ENCODE data around the gene MTMR12. TPM values are rescaled to one million over a fixed set of nuclear protein-coding genes. Genes with fewer than 3 reads are reported as not detected.

The MTMR12 gene
- total and polyA plus RNA-seq, 2 donors (not counting 1 experiment from before 2014, with no cell fraction given), result 9.6 to 29.2 TPM

DNA sequence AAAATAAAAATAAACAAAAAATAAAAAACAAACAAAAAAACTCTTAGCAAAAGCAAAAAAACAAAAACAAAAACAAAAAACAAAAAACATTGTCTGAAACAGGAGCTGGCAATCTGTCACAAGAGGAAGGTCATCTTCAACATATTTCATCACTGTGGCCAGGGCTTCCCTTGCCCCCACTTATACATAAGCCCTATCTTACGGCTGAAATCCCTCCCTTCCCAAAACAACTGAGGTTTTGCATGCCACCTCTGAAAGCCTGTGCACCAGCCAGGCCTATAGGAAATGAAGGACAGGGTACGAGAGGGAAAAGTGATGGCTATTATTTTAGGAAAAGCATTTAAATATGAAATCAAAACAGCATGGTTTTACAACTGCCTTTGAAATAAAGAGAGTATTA is 10.8 kb downstream of the MTMR12 start:
- no CpG with 5 or more reads among the region's 2 CpGs for WGBS (ENCODE audit: insufficient coverage)
- intact Hi-C loops (cut with micrococcal nuclease), result no loop called here
- peaks cover 74% of the 10 kb centered on the region for H4K20me1 ChIP-seq (ENCODE audit: control insufficient read depth, insufficient read depth, low read length, poor library complexity, severe bottlenecking)
- no peaks in the 10 kb centered on the region for H3K9me3 Mint-ChIP-seq (ENCODE audit: insufficient read depth)
- H3K4me3 Mint-ChIP-seq, result no peak overlapping the region
- H3K27ac ChIP-seq (ENCODE audit: low read length in 2 of 2), result no peak overlapping the region
- no peak for TF ChIP-seq CTCF (IDR thresholded peaks at IDR 0.05)
- no peak overlapping the region for H3K4me3 ChIP-seq (ENCODE audit: control extremely low read depth in 1 of 5, extremely low read depth in 1 of 5, insufficient read depth in 1 of 5, low read depth in 2 of 5, low read length in 4 of 5)
- CTCF ChIA-PET, result no interaction called here
- no peaks in the 10 kb centered on the region for H3K27me3 ChIP-seq (replicated peaks in 1 of 4; ENCODE audit: control extremely low read depth in 1 of 4, control insufficient read depth in 3 of 4, insufficient read depth in 4 of 4, low read length in 3 of 4)
- no peaks in the 10 kb centered on the region for H3K9me3 ChIP-seq (ENCODE audit: control extremely low read depth in 1 of 3, control insufficient read depth in 2 of 3, insufficient read depth in 1 of 3, low read length in 2 of 3)
- POLR2A ChIA-PET, result no interaction called here
- DNase-seq (no peak), ATAC-seq (ENCODE audit: low read depth) (no peak)
- no peak overlapping the region for H3K9ac ChIP-seq (ENCODE audit: low read length)
- H2AFZ ChIP-seq (ENCODE audit: insufficient read depth, low read depth, low read length, poor library complexity, severe bottlenecking), result no peak overlapping the region
- H3K4me1 ChIP-seq (ENCODE audit: control insufficient read depth in 2 of 2, insufficient read depth in 2 of 2, low read length in 2 of 2), result peaks cover 24 to 31% of the 10 kb centered on the region in 2 donors
- H3K27me3 Mint-ChIP-seq, result no peaks in the 10 kb centered on the region
- no peak overlapping the region for H3K27ac Mint-ChIP-seq
- H3K4me1 Mint-ChIP-seq, result peaks cover 70% of the 10 kb centered on the region
- H3K79me2 ChIP-seq (ENCODE audit: control insufficient read depth, insufficient read depth, low read length), result peaks cover 100% of the 10 kb centered on the region
- peaks cover 1 to 14% of the 10 kb centered on the region in 2 experiments for H3K36me3 ChIP-seq (replicated peaks in 1 of 2; ENCODE audit: control extremely low read depth in 1 of 2, control insufficient read depth in 1 of 2, extremely low read depth in 1 of 2, insufficient read depth in 2 of 2, low read length in 1 of 2)
- no peak overlapping the region for H3K4me2 ChIP-seq (replicated peaks; ENCODE audit: low read depth, low read length, poor library complexity, severe bottlenecking)

DNA sequence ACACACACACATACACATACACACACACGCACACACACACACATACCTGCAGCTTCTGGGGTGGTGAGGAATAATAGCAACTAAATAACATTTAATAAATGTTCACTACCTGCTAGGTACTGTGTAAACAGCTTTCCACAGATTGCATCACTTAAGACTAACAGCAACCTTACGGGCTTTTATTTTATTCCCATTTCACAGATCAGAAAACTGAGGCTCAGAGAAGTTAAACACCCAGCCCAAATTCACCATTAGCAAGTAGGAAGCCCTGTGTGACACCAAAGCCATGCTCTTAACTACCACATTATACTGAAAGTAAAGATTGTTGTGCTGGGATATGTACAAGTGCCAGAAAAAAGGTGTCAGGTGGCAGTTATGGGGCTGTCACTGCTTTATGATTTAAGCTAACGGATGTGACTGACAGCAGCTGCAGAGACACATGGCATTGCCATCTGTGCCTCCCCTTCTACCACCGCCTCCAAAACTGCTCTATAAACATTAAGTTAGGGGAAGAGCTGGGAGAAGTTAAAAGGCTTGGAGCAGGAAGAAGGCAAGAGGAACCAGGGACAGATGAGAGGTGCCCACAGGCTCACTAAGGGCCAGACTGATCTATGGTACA is 13.6 kb downstream of the MTMR12 start:
- Histone ChIP-seq H3K79me2 (ENCODE audit: control insufficient read depth, insufficient read depth, low read length) (peaks cover 98% of the 10 kb centered on the region), H3K36me3 (replicated peaks in 1 of 2; ENCODE audit: control extremely low read depth in 1 of 2, control insufficient read depth in 1 of 2, extremely low read depth in 1 of 2, insufficient read depth in 2 of 2, low read length in 1 of 2) (peaks cover under 1 to 36% of the 10 kb centered on the region in 2 experiments), H3K4me2 (replicated peaks; ENCODE audit: low read depth, low read length, poor library complexity, severe bottlenecking) (no peak overlapping the region), H4K20me1 (ENCODE audit: control insufficient read depth, insufficient read depth, low read length, poor library complexity, severe bottlenecking) (peaks cover 55% of the 10 kb centered on the region), H3K27me3 (replicated peaks in 1 of 4; ENCODE audit: control extremely low read depth in 1 of 4, control insufficient read depth in 3 of 4, insufficient read depth in 4 of 4, low read length in 3 of 4) (no peaks in the 10 kb centered on the region), H3K9ac (ENCODE audit: low read length) (no peak overlapping the region), H3K9me3 (ENCODE audit: control extremely low read depth in 1 of 3, control insufficient read depth in 2 of 3, insufficient read depth in 1 of 3, low read length in 2 of 3) (no peaks in the 10 kb centered on the region), H3K27ac (ENCODE audit: low read length in 2 of 2) (no peak overlapping the region), H2AFZ (ENCODE audit: insufficient read depth, low read depth, low read length, poor library complexity, severe bottlenecking) (no peak overlapping the region), H3K4me3 (ENCODE audit: control extremely low read depth in 1 of 5, extremely low read depth in 1 of 5, insufficient read depth in 1 of 5, low read depth in 2 of 5, low read length in 4 of 5) (no peak overlapping the region), H3K4me1 (ENCODE audit: control insufficient read depth in 2 of 2, insufficient read depth in 2 of 2, low read length in 2 of 2) (peaks cover 18 to 25% of the 10 kb centered on the region in 2 donors)
- ATAC-seq (ENCODE audit: low read depth) (no peak), DNase-seq (no peak)
- Mint-ChIP-seq H3K27me3 (no peaks in the 10 kb centered on the region), H3K27ac (no peak overlapping the region), H3K4me3 (no peak overlapping the region), H3K9me3 (ENCODE audit: insufficient read depth) (no peaks in the 10 kb centered on the region), H3K4me1 (peaks cover 53% of the 10 kb centered on the region)
- TF ChIP-seq CTCF (IDR thresholded peaks at IDR 0.05) (no peak), EZH2 (IDR thresholded peaks at IDR 0.05; ENCODE audit: borderline replicate concordance, insufficient read depth, low read depth, low read length, poor library complexity, severe bottlenecking) (no peak)
- intact Hi-C loops (cut with micrococcal nuclease), result no loop called here
- ChIA-PET CTCF (interaction anchor here (0.8 to 1.5 kb wide), 2 partner anchors 30 to 32 kb away, joined by 3 read pairs; no protein-coding TSS in a partner anchor), POLR2A (no interaction called here)
- WGBS (ENCODE audit: insufficient coverage), result 100% methylated on average over 1 of the region's 4 CpGs
